Esophagus squamous epithelium (tissue), 4 donors: ENCODE data around the gene GIPR.

ENCODE experiments used
- CTCF ChIP-seq, 6 experiments: fragments of 450-650 bp in 4 of 6; fragments of 200-600 bp in 2 of 6; sonication (generic) in 2 of 6; IDR thresholded peaks; one replicate each; pipeline ENCODE4 v1.5.1; 2016 to 2019; ENCODE audit warnings: antibody characterized with exemption in 6 of 6, mild to moderate bottlenecking in 4 of 6, moderate library complexity in 4 of 6
- POLR2A ChIP-seq, 4 donors: fragments of 450-650 bp; IDR thresholded peaks; one replicate each; pipeline ENCODE4 v1.6.1; 2017; ENCODE audit warnings: antibody characterized with exemption in 4 of 4, mild to moderate bottlenecking in 4 of 4, moderate library complexity in 3 of 4

GRCh38 chr19:45638930-45639729 is 28.9 kb upstream of the GIPR start, which contains the start of gene EML2:
- TF ChIP-seq CTCF (IDR thresholded peaks at IDR 0.05) = peak in 2 of 6 experiments; percentile 2 to 7
- TF ChIP-seq POLR2A (IDR thresholded peaks at IDR 0.05) = peak in 1 of 4 donors; percentile 64
